ENCODE data around the gene REPS1.
"Not testable (repeated sequence)": the region's sequence is repeated elsewhere in the genome, so short reads cannot be mapped to it uniquely, and the experiment has no call there.

The REPS1 gene, protein sequence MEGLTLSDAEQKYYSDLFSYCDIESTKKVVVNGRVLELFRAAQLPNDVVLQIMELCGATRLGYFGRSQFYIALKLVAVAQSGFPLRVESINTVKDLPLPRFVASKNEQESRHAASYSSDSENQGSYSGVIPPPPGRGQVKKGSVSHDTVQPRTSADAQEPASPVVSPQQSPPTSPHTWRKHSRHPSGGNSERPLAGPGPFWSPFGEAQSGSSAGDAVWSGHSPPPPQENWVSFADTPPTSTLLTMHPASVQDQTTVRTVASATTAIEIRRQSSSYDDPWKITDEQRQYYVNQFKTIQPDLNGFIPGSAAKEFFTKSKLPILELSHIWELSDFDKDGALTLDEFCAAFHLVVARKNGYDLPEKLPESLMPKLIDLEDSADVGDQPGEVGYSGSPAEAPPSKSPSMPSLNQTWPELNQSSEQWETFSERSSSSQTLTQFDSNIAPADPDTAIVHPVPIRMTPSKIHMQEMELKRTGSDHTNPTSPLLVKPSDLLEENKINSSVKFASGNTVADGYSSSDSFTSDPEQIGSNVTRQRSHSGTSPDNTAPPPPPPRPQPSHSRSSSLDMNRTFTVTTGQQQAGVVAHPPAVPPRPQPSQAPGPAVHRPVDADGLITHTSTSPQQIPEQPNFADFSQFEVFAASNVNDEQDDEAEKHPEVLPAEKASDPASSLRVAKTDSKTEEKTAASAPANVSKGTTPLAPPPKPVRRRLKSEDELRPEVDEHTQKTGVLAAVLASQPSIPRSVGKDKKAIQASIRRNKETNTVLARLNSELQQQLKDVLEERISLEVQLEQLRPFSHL

DNA sequence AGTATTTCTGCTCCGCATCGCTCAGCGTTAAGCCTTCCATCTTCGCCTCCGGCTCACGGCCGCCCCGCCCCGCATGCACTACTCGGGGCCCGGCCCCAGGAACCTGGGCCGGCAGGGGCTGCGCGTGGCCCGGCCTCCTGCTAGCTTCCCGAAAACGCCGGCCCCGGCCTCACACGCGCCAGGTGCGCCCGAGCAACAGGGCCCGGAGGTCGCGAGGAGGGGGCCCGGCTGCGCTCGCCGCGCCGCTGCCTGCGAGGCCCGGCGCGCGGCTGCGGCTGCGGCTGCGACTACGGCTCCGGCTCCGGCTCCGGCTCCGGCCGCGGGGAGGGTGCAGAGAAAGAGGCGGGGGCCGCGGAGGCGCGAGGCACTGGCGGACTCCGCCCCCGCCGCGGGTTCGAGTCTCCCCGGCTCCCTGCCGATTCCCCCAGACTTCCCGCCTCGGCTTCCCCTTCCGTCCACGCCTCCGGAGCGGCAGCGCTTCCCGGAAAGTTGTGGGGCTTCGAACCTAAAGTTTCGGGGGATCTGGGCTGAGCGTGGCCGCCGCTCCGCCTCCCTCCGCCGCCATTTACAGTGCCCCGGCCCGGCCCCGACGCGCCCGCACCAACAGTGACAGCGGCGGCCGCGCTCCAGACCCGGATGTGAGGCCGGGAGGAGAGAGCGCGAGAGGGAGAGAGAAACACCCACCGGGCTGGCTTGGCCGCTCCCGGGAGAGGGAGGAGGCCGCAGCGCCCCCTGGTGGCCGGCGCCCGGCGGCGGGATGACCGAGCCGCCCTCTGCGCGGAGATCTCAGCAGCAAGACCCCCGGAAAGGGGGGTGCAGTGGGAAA is at the start of gene REPS1:
TSS of gene REPS1 (minus strand) at position 611 of the 826 bp plus-strand sequence. CDS start at position 40, 571 bp downstream.
- peak; percentile 98 for DNase-seq

DNA sequence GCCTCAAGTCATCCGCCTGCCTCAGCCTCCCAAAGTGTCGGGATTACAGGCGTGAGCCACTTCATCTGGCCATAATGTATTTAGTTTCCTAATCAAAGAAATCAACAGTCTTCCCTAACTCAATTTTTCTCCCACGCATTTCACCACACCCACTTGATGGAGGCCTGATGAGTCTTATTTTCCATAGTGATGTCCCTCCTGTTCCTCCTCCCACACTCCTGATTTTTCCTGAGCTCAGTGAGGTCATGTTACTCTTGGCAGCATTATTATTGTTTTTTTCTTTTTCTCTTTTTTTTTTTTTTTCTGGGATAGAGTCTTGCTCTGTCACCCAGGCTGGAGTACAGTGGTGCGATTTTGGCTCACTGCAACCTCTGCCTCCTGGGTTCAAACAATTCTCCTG is 49.4 kb upstream of the REPS1 start:
- DNase-seq: no peak

DNA sequence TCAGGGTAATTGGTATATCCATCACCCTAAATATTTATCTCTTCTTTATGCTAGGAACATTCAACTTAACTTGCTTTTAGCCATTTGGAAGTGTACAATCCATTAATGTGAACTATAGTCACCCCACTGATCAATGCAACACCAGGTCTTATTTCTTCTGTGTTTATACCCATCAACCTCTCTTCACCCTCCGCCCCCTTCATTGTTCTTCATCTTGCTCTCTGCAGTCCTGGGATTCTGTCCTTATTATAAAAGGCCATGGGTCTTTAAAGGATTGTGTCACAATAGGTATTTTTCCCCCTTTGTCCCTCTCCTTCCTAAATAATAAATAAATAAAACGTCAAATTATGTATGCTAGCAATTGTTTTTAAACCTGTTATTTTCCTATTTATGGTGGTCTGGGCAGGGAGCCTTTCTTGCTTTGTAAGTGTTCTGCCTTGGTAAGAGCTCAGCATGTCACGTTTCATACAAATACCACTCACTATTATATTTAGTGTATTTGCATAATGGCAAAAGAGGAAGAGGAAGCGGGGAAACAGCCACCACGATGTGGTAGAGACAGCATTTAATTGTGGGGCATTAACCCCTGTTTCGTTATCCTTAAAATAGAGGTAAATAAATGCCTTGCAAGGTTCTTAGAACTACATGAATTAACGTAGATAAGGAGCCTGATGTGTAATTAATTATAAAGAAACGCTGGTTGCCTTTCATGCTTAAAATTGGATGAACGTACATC is 42.3 kb upstream of the REPS1 start:
- DNase-seq: peak; percentile 82

DNA sequence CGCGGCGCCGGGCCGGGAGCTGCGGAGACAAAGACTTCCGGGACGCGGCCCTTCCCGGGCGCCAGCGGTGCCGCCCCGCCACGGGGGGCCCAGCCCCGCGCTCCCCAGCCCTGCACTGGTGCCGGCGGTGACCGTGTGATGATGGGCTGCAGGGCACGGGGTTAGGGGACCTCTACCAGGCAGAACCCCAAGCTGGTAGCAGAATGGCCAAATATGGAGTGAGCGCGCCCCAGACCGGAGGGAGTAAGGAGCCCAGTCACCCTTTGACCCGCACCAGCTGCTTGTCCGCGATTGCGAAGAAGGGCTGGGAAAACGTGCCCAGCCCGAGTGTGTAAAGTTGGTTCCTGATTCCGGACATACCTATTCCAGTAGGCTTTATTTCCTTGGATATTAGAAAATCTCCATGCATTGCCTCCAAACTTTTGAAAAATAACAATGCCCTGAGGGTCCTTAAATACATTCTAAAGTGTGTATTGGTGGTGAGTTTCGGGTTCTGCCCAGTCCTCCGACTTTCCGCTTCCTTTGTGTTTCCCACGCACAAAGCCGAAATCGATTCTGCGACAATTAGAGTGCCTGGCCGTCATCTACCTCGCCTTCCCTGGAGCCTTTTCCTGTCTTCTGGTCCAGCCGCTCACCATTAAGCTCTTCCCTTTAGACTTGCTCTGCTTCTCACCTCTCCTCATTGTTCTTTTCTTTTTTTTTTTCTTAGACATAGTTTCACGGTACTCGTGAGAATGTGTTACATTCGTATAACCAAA is 41.6 kb upstream of the REPS1 start:
- DNase-seq: peak; percentile 85

DNA sequence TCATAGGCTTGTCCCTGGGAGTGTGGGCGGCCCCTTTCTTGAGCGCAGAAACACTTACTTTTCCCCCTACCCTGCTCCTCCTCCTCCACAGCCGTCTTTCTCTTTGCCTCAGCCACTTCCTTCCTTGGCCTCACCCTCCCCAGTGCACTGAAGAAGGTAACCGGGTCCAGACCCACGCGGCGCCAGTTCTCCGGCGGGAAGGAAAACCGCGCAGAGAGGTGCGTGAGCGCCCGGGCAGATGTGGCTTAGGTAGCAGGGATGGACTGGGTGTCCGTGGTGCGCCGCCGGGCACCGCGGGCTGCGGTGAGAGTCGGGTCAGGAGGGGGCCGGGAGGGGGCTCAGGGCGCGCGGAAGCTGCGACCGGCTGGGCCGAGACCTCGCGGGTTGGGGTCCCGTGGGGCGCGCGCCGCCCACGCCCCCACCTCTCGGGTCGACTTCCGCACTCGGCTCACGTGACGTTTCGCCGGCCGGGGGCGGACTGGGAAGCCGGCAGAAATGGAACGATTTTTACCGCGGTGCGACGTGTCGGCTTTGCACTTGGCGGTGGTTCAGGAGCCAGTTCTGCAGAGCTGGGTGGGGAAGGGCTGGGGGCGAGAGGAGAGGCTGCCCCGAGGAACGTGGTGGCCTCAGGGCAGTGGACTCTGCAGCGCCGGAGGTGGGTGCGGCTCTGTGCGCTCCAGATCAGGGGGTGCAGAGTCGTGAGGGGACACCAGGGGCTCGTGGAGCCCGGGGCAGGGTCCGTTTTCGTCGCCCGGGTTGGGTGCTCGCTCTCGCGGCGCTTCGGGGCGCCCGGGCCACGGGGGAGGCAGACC is 40.8 kb upstream of the REPS1 start, which contains the start of gene ABRACL:
TSS of gene ABRACL (plus strand) at position 88 of the 812 bp plus-strand sequence. CDS start 5,416 bp downstream, outside the sequence.
- peak; percentile 96 for DNase-seq

DNA sequence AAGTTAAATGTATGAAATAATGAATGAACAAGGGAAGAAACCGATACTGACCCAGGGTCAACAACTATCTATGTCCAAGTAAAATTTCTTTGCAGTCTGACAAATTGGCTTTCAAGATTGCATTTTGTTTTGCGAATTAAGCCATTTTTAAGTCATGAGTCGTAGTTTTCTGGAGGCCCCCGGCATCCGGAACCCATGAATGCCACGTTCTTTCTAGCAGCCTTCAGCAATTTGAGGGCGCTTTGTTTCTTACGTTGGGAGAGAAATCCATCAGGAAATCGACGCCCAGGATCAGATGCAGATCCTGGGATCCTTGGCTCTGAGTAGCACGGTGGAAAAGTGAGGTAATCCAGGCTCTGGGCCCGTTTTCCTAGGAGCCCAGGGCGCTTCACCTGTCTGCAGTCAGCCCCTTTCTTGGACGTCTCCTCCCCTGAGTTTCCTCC is 40.2 kb upstream of the REPS1 start:
- no peak for DNase-seq

DNA sequence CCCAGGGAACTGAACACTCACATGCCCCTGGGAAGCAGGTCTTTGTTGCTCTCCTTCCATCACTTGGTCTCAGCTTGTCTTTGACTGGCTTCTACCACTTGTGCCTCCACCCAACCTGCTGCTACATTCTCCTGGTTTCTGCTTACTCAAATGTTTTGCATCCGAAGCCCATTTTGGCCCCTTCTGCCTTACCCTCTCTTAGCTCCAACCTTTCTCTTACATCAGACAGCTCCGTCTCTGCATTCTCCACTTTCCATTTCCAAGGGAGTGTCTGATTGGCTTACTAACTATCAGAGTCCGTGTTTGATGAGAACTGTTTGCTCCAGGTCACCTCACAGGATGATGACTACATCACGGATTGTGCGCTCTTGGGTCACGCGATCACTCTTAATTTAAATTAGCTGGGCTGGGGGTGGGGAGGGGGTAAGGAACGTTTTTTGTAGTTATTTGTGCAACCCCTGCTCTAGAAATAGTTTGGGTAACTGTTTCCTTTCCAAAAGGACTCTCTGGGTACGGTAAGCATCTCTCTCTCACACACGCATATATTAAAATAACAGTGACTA is 39.6 kb upstream of the REPS1 start:
- DNase-seq: peak; percentile 97

DNA sequence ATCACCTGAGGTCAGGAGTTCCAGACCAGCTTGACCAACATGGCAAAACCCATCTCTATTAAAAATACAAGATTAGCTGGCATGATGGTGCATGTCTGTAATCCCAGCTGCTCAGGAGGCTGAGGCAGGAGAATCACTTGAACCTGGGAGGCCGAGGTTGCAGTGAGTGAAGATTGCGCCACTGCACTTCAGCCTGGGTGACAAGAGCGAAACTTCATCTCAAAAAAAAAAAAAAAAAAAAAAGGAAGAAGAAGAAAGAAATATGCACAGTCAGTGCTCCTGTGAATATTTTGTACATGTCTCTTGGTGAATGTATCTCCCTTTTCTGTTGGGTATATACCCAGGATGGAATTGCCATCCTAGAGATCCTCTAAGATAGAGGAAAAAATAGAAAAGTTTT is 37.4 kb upstream of the REPS1 start:
- DNase-seq: not testable (repeated sequence)

DNA sequence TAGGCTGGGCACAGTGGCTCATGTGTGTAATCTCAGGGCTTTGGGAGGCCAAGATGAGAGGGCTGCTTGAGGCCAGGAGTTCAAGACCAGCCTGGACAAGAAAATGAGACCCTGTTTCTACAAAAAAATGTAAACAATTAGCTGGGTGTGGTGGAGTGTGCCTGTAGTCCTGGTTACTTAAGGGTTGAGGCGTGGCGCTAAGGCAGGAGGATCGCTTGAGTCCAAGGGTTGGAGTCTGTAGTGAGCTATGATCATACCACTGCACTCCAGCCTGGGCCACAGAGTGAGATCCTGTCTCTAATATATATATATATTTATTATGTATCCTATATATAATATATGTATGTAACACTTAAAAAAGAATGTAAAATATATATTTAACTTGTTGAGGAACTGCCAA is 32.6 kb upstream of the REPS1 start:
- DNase-seq: peak; percentile 27

DNA sequence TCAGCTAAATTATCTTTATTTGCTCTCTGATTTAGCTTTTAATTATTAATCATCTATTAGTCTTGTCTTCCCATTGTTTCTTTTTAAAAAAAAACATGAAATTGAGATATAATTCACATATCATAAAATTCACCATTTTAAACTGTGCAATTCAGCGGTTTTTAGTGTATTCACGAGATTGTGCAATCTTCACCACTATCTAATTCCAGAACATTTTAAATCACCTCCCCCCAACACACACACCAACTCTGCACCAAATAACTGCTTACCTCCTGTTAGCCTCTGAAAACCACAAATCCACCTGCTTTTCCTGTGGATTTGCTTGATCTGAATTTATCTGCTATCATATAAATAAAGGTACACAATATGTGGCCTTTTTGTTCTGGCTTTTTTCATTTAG is 31.7 kb upstream of the REPS1 start:
- no peak for DNase-seq

DNA sequence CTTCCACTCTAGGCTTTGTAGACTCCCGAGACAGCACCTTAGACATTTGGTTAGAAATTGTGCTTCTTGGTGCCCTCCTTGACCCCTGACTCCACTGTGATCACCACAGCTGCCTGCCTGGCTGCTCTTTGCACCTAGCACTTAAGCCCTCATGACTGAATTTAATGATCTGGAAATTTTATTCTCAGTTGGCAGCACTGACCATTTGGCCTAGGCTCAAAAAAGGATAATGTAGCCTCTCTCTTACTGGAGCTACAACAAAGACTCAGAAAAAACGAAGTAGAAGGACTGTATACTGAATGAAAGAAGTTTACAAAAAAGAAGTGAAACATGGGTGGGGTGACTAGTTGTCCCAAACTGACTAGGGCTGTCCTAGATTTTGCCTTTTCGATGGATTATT is 29.2 kb upstream of the REPS1 start:
- peak; percentile 89 for DNase-seq

DNA sequence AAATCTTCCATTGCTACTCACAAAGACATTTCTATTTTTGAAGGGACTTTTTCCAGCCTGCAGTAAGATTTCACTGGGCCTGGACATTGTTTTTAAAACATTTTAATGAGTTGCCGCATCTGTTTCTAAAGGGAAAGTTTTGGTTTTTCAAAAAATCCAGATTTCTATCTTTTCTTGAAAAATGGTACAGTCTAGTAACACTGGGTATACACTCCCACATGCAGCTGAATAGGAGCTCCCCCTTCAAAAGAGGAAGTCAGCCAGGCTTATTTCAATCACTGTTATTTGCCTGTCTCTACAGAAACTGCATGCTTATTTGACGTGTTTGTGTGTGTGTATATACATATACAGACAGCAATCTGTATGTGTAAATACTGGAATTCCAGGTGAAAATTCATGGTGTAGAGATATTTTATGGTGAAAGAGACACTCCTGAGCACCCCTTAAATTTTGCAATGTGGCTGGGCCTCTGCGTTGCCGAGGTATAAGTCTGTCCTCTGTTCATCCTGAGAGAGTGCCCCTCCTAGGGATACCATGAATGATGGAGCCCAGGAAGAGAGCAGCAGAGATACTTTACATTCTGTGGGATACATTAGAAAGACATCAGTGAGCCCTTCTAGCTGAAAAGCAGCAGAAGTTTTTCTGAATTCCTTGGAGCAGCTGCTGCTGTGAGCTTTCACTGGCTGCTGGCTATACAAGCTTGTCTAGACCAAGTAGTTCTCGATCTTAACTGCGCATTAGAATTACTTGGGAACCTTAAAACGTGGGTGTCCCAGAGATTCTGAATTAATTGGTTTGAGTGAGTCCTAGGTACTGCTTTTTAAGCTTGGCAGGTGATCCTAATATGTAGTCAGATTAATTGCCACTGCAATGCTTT is 28.5 kb upstream of the REPS1 start:
- peak; percentile 86 for DNase-seq

DNA sequence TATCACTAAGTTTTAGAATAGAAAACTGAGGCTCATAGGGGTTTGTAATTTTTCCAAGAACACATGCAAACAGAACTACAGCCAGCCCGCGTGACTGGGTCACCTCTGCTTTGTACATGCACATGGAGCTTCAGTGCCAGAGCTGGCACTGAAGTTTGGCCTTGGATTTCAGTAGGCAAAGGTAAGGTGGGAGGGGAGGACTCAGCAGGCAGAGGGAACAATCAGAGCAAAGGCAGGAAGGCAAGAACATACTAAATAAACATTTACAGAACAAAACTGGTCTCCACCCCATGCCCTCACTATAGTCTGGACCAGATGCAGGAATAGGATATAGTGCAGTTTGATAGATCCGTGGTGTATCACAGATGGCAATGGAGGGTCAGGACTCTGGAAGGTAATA is 26.9 kb upstream of the REPS1 start:
- peak; percentile 96 for DNase-seq

DNA sequence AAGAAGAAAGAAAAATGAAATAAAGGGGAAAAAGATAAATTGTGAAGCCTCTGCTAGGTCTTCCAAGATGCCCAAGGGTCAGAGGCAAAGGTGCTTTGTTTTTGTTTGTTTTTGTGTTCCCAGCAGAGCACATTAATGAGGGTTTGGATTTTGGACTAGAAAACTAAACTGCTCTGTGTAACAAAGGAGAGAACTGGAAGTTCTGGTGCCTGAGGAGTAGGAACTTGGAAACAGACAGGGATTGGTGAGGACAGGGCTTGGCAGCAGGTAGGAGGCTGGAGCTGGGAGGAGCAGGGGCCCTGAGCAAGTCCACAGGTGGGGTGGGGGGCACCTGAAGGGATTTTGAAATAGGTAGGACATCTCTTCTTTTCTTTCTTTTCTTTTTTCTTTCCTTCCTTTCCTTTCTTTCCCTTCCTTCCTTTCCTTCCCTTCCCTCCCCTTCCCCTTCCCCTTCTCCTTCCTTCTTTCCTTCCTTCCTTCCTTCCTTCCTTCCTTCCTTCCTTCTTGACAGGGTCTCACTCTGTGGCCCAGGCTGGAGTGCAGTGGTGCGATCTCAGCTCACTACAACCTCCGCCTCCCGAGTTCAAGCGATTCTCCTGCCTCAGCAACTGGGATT is 25.2 kb upstream of the REPS1 start:
- peak; percentile 31 for DNase-seq

DNA sequence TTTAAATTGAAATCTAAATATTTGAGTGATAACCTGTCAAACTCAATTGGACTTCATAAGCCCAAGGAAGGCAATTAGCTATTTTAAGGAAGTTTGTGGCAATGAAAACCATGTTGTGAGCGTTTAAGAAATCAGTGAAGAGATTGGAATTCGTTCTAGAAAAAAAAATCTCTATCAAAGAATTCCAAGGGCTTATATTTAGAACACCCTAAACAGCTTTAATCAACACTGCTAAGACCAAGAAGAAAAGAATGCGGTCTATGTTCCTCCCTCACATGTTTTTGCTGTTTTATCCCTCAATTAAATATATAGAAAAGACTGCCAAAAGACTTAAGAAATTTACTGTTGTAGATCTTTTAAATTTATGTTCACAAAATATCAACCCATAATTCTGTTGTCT is 23.9 kb upstream of the REPS1 start:
- DNase-seq: no peak

DNA sequence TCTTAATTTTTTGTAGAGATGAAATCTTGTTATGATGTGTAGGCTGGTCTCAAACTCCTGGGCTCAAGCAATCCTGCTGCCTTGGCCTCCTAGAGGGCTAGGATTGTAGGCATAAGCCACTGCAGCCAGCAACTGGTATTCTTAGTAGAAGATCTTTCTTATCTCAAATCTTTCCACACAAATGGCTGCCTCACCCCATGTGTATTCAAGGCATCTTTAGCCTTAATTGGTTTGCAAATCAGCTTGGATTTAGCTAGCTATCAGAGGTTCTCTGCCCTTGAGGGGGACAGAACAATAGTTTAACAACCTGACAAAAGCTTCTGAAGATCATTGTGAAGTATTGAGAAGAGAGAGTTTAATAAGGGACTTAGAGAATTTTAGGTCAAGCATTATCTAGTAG is 22.6 kb upstream of the REPS1 start:
- peak; percentile 46 for DNase-seq

DNA sequence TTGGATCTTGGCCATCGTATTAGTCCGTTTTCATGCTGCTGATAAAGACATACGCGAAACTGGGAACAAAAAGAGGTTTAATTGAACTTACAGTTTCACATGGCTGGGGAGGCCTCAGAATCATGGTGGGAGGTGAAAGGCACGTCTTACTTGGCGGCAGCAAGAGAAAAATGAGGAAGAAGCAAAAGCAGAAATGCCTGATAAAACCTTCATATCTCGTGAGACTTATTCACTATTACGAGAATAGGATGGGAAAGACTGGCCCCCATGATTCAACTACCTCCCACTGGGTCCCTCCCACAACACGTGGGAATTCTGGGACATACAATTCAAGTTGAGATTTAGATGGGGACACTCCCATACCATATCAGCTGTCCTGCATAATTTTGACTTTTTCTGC is 20.1 kb upstream of the REPS1 start:
- DNase-seq: no peak

DNA sequence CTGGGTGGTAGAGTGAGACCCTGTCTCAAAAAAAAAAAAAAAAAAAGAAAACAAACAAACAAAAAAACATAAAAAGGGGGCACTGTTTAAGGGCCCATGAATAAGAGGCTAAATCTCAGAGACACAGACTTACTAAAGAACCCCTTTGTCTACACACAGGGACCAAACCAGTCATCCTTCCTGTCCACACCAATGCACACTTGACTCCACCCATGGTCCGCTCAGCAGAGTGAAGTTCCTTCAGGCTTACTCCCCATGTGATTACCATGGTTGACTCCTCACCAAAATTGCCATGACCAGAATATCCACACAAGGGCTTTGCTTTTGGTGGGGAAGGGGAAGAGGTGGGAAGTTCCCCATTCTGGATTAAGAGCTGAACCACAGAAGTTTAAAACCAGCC is 19.4 kb upstream of the REPS1 start:
- DNase-seq: no peak

DNA sequence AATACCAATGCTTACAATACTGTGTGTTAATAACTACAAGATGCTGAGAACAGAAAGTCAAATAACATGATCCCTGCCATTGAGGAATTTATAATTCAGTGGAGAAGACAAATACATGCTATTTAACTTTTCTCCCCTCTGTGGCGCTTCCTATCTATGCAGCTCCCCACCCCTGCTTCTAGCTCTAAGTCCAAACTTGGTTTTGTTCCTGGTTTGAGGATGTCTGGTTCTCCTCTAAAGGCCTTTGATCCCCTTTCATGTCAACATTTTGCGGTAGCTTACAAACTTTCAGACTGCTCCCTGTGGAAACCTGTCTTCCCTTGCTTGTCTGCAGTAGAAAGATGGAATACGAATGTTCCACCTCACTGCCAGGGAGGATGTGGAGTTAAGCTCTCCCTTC is 18.4 kb upstream of the REPS1 start:
- DNase-seq: no peak
